ENCODE data around the gene WDR19. TPM values are rescaled to one million over a fixed set of nuclear protein-coding genes. Genes with fewer than 3 reads are reported as not detected.

Gene WDR19
- total and polyA plus RNA-seq, 2 donors (not counting 3 experiments of a cell fraction or from before 2014, with no cell fraction given) = 27.1 to 28.2 TPM

GRCh38 chr4:39278476-39278875, 96.1 kb downstream of the WDR19 start:
- no peaks in the 10 kb centered on the region for H3K27me3 ChIP-seq (ENCODE audit: control insufficient read depth in 2 of 2, insufficient read depth in 2 of 2, low read length in 2 of 2)
- no peak for FAIRE-seq
- no peak overlapping the region for H3K27ac ChIP-seq (ENCODE audit: insufficient read depth, low read depth, low read length)
- no peak overlapping the region for H3K4me3 ChIP-seq (replicated peaks in 1 of 3; ENCODE audit: insufficient read depth in 1 of 3, low read depth in 1 of 3, low read length in 3 of 3)
- H3K9me3 ChIP-seq (replicated peaks; ENCODE audit: control insufficient read depth, insufficient read depth, low read length) = no peaks in the 10 kb centered on the region
- dilution Hi-C loops (cut with MboI; ENCODE audit: extremely low pct_ligation_motif_present, low sequenced_read_pairs) (no loop called here), intact Hi-C loops (cut with micrococcal nuclease) (no loop called here)
- no peak overlapping the region for H3K4me2 ChIP-seq (ENCODE audit: insufficient read depth, low read length)
- no peak overlapping the region for H3K9ac ChIP-seq (replicated peaks; ENCODE audit: extremely low read depth, insufficient read depth, low read length)
- peaks cover 2 to 9% of the 10 kb centered on the region in 2 experiments for H3K36me3 ChIP-seq (ENCODE audit: control insufficient read depth in 2 of 2, extremely low read depth in 1 of 2, insufficient read depth in 2 of 2, low read length in 2 of 2)
- POLR2A ChIA-PET = no interaction called here
- no peaks in the 10 kb centered on the region for H4K20me1 ChIP-seq (replicated peaks; ENCODE audit: control insufficient read depth, extremely low read depth, insufficient read depth, low read length)
- no peak overlapping the region for H2AFZ ChIP-seq (ENCODE audit: low read depth, low read length)
- no peaks in the 10 kb centered on the region for H3K9me1 ChIP-seq (replicated peaks; ENCODE audit: control insufficient read depth, extremely low read depth, insufficient read depth, low read length)
- H3K79me2 ChIP-seq (ENCODE audit: control insufficient read depth, insufficient read depth, low read length) = no peaks in the 10 kb centered on the region
- no peak for DNase-seq (ENCODE audit: low read depth, low spot score)
- CTCF ChIA-PET = interaction anchor here (1.1 kb wide), 1 partner anchor 11 kb away, joined by 5 read pairs; no protein-coding TSS in a partner anchor
- H3K4me1 ChIP-seq (ENCODE audit: control insufficient read depth, extremely low read depth, insufficient read depth, low read length) = no peaks in the 10 kb centered on the region
- TF ChIP-seq FOS (IDR thresholded peaks at IDR 0.05; ENCODE audit: borderline replicate concordance, insufficient read depth, low read length) = no peak
- no peak for TF ChIP-seq MYC (IDR thresholded peaks at IDR 0.05; ENCODE audit: low read depth, low read length)
- TF ChIP-seq POLR2A (IDR thresholded peaks at IDR 0.05; ENCODE audit: low read depth, low read length) = no peak
- TF ChIP-seq CTCF (IDR thresholded peaks at IDR 0.05; ENCODE audit: extremely low read depth in 1 of 2, insufficient read depth in 1 of 2, low read depth in 1 of 2, low read length in 2 of 2) = no peak
- TF ChIP-seq EZH2 (IDR thresholded peaks at IDR 0.05; ENCODE audit: borderline replicate concordance, low read depth, low read length, severe bottlenecking) = no peak
- no peak for TF ChIP-seq POLR2AphosphoS5 (IDR thresholded peaks at IDR 0.05; ENCODE audit: insufficient read depth, low read depth, low read length)
- TF ChIP-seq MAX (IDR thresholded peaks at IDR 0.05; ENCODE audit: insufficient read depth, insufficient read length) = no peak
- TF ChIP-seq GATA2 (IDR thresholded peaks at IDR 0.05; ENCODE audit: insufficient read depth, insufficient read length, low read depth, low read length) = no peak
- no peak for TF ChIP-seq JUN (IDR thresholded peaks at IDR 0.05; ENCODE audit: borderline replicate concordance, insufficient read depth, insufficient read length, low read depth)
- no TSS peak for BruUV-seq (replicated peaks)

Data from endothelial cell of umbilical vein (primary cell).